ENCODE results near the gene DCLK2. TPM values are rescaled to one million over a fixed set of nuclear protein-coding genes. Genes with fewer than 3 reads are reported as not detected.
A peak's percentile ranks its signal among the peaks of the same experiment; 100 is the strongest.

DCLK2 gene
- polyA plus RNA-seq, 1 donor from 2014 or later, result 134 TPM

DNA sequence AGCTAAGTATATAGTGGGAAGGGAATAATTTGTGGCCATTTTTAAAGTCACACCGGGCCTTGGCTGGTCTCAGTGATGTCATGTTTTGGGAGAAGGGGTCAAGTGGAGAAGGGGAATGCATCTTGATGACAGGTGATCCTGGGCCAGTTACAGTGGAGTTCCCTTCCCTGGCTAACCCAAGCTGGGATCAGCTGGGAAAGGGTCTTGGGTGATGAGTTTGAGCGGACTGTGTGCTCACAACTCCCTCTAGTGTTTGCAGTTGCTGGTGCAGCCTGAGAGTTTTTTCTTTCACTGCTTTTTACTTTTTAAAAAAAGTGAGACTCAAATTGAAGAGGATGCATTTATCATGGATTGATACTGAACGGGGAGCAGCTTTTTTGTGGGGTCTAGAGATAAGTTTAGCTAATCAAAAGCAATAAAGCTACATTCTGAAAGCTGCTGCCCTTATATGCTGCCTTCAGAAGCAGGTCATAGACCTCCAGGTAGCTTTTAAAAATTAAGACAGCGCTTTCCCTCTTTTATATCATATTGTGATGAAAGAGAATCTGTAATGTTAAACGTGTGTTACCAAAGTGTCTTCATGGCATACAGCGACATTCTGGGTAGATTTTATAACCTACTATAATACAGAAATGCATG, 164.7 kb downstream of the DCLK2 start:
- Histone ChIP-seq H2AFZ (ENCODE audit: low read depth, low read length) (no peak overlapping the region), H3K36me3 (ENCODE audit: insufficient read depth, low read length) (peaks cover 24% of the 10 kb centered on the region), H3K27ac (ENCODE audit: low read length) (no peak overlapping the region), H3K9ac (ENCODE audit: low read length) (no peak overlapping the region), H3K79me2 (replicated peaks; ENCODE audit: insufficient read depth, low read length) (no peaks in the 10 kb centered on the region), H3K27me3 (ENCODE audit: insufficient read depth, low read depth, low read length) (no peaks in the 10 kb centered on the region), H4K20me1 (ENCODE audit: insufficient read depth) (no peaks in the 10 kb centered on the region), H3K9me2 (ENCODE audit: insufficient read depth, low read length) (no peaks in the 10 kb centered on the region), H3F3A (ENCODE audit: insufficient read depth, low read length, poor library complexity, severe bottlenecking) (no peaks in the 10 kb centered on the region), H3K9me3 (ENCODE audit: low read length) (no peaks in the 10 kb centered on the region), H3K4me3 (ENCODE audit: low read length) (no peak overlapping the region), H3K4me2 (ENCODE audit: low read length) (no peak overlapping the region)
- TF ChIP-seq TAF1 (IDR thresholded peaks at IDR 0.05; ENCODE audit: low read depth), result no peak
- TF ChIP-seq, protein P1, sequence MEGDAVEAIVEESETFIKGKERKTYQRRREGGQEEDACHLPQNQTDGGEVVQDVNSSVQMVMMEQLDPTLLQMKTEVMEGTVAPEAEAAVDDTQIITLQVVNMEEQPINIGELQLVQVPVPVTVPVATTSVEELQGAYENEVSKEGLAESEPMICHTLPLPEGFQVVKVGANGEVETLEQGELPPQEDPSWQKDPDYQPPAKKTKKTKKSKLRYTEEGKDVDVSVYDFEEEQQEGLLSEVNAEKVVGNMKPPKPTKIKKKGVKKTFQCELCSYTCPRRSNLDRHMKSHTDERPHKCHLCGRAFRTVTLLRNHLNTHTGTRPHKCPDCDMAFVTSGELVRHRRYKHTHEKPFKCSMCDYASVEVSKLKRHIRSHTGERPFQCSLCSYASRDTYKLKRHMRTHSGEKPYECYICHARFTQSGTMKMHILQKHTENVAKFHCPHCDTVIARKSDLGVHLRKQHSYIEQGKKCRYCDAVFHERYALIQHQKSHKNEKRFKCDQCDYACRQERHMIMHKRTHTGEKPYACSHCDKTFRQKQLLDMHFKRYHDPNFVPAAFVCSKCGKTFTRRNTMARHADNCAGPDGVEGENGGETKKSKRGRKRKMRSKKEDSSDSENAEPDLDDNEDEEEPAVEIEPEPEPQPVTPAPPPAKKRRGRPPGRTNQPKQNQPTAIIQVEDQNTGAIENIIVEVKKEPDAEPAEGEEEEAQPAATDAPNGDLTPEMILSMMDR (IDR thresholded peaks at IDR 0.05; ENCODE audit: poor library complexity, severe bottlenecking), result peak; percentile 92
- TF ChIP-seq EP300 (conservative IDR thresholded peaks at IDR 0.05; ENCODE audit: poor library complexity, severe bottlenecking), result no peak
- TF ChIP-seq, protein P2, sequence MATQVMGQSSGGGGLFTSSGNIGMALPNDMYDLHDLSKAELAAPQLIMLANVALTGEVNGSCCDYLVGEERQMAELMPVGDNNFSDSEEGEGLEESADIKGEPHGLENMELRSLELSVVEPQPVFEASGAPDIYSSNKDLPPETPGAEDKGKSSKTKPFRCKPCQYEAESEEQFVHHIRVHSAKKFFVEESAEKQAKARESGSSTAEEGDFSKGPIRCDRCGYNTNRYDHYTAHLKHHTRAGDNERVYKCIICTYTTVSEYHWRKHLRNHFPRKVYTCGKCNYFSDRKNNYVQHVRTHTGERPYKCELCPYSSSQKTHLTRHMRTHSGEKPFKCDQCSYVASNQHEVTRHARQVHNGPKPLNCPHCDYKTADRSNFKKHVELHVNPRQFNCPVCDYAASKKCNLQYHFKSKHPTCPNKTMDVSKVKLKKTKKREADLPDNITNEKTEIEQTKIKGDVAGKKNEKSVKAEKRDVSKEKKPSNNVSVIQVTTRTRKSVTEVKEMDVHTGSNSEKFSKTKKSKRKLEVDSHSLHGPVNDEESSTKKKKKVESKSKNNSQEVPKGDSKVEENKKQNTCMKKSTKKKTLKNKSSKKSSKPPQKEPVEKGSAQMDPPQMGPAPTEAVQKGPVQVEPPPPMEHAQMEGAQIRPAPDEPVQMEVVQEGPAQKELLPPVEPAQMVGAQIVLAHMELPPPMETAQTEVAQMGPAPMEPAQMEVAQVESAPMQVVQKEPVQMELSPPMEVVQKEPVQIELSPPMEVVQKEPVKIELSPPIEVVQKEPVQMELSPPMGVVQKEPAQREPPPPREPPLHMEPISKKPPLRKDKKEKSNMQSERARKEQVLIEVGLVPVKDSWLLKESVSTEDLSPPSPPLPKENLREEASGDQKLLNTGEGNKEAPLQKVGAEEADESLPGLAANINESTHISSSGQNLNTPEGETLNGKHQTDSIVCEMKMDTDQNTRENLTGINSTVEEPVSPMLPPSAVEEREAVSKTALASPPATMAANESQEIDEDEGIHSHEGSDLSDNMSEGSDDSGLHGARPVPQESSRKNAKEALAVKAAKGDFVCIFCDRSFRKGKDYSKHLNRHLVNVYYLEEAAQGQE (IDR thresholded peaks at IDR 0.05; ENCODE audit: borderline replicate concordance), result no peak
- TF ChIP-seq RAD21 (conservative IDR thresholded peaks at IDR 0.05), result peak; percentile 92
- no peak for TF ChIP-seq POLR2AphosphoS5 (IDR thresholded peaks at IDR 0.05)
- TF ChIP-seq MXI1 (conservative IDR thresholded peaks at IDR 0.05; ENCODE audit: poor library complexity, severe bottlenecking), result no peak
- TF ChIP-seq EZH2 (IDR thresholded peaks at IDR 0.05; ENCODE audit: borderline replicate concordance, insufficient read depth, low read length, poor library complexity, severe bottlenecking), result no peak
- peak; percentile 95 for TF ChIP-seq SMC3 (conservative IDR thresholded peaks at IDR 0.05; ENCODE audit: poor library complexity)

DNA sequence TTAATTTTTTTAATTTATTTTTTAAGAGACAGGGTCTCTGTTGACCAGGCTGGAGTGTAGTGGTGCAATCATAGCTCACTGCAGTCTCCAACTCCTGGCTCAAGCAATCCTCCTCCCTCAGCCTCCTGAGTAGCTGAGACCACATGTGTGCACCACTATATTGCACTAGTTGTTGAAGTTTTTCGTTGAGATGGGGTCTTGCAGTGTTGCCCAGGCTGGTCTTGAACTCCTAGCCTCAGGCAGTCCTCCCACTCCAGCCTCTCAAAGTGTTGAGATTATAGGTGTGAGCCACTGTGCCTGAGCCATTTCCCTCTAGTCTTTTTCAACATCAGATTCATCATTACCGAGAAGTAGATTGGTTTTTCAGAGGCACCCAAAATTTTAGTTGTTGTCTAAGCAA, 165.7 kb downstream of the DCLK2 start:
- Histone ChIP-seq H3K9me3 (ENCODE audit: low read length) (no peaks in the 10 kb centered on the region), H3K4me2 (ENCODE audit: low read length) (no peak overlapping the region), H3K79me2 (replicated peaks; ENCODE audit: insufficient read depth, low read length) (no peaks in the 10 kb centered on the region), H3K9me2 (ENCODE audit: insufficient read depth, low read length) (no peaks in the 10 kb centered on the region), H3K27me3 (ENCODE audit: insufficient read depth, low read depth, low read length) (no peaks in the 10 kb centered on the region), H3K4me3 (ENCODE audit: low read length) (no peak overlapping the region), H3F3A (ENCODE audit: insufficient read depth, low read length, poor library complexity, severe bottlenecking) (no peaks in the 10 kb centered on the region), H3K27ac (ENCODE audit: low read length) (no peak overlapping the region), H4K20me1 (ENCODE audit: insufficient read depth) (no peaks in the 10 kb centered on the region), H3K9ac (ENCODE audit: low read length) (no peak overlapping the region), H3K36me3 (ENCODE audit: insufficient read depth, low read length) (peaks cover 30% of the 10 kb centered on the region), H2AFZ (ENCODE audit: low read depth, low read length) (no peak overlapping the region)
- TF ChIP-seq EP300 (conservative IDR thresholded peaks at IDR 0.05; ENCODE audit: poor library complexity, severe bottlenecking) (no peak), EZH2 (IDR thresholded peaks at IDR 0.05; ENCODE audit: borderline replicate concordance, insufficient read depth, low read length, poor library complexity, severe bottlenecking) (no peak), RAD21 (conservative IDR thresholded peaks at IDR 0.05) (no peak), SMC3 (conservative IDR thresholded peaks at IDR 0.05; ENCODE audit: poor library complexity) (no peak), TAF1 (IDR thresholded peaks at IDR 0.05; ENCODE audit: low read depth) (no peak), MXI1 (conservative IDR thresholded peaks at IDR 0.05; ENCODE audit: poor library complexity, severe bottlenecking) (no peak), POLR2AphosphoS5 (IDR thresholded peaks at IDR 0.05) (no peak)
- TF ChIP-seq, protein P2 (IDR thresholded peaks at IDR 0.05; ENCODE audit: borderline replicate concordance), result no peak
- TF ChIP-seq, protein P1 (IDR thresholded peaks at IDR 0.05; ENCODE audit: poor library complexity, severe bottlenecking), result no peak
